Left forelimb (tissue), 1 donor: ENCODE results near the gene TRAPPC12.
"Not testable (repeated sequence)": the region's sequence is repeated elsewhere in the genome, so short reads cannot be mapped to it uniquely, and the experiment has no call there.

Source experiments
- DNase-seq: peaks from one replicate; pipeline ENCODE4 v3.0.0-alpha.2; 2018; ENCODE audit warnings: low spot score

TRAPPC12 gene

GRCh38 chr2:3379647-3380534 lies at the start of gene TRAPPC12:
Gene TRAPPC12, plus strand, starts transcription at chr2:3379694. Its CDS starts 7,930 bp downstream, at chr2:3387624.
- DNase-seq, result peak; percentile 93

GRCh38 chr2:3332133-3332532 lies 47.4 kb upstream of the TRAPPC12 start:
- DNase-seq, result no peak

GRCh38 chr2:3334392-3335345 lies 44.8 kb upstream of the TRAPPC12 start:
- peak; percentile 75 for DNase-seq

DNA sequence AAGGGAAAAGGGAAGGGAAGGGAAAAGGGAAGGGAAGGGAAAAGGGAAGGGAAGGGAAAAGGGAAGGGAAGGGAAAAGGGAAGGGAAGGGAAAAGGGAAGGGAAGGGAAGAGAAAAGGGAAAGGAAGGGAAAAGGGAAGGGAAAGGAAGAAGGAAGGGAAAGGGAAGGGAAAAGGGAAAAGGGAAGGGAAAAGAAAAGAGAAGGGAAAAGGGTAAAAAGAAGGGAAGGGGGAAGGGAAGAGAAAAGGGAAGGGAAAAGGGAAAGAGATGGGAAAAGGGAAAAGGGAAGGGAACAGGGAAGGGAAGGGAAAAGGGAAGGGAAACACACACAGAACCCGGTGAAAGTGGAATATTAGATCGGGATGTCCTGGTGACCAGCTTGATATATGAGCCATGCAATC lies 42.6 kb upstream of the TRAPPC12 start:
- no peak for DNase-seq

DNA sequence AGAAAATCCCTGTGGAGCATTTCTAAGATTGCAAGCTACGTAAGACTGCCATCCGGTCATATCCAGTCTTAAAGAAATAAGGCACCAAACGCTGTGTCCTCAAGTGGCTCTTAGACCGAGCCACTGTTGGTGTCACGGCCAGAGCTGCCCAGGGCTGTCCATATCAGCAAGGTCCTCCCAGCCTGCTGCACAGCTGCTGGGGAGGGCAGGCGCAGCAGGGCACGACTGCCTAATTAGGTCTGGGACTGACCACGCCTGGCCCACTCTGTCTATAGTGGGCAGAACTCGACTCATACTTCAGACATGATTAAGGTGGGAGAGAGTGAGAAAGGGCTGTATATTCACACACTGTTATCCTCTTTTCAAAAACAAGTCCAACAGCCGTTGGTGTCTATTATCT lies 41.2 kb upstream of the TRAPPC12 start:
- DNase-seq, result no peak

GRCh38 chr2:3340144-3340543 lies 39.4 kb upstream of the TRAPPC12 start:
- DNase-seq, result no peak

DNA sequence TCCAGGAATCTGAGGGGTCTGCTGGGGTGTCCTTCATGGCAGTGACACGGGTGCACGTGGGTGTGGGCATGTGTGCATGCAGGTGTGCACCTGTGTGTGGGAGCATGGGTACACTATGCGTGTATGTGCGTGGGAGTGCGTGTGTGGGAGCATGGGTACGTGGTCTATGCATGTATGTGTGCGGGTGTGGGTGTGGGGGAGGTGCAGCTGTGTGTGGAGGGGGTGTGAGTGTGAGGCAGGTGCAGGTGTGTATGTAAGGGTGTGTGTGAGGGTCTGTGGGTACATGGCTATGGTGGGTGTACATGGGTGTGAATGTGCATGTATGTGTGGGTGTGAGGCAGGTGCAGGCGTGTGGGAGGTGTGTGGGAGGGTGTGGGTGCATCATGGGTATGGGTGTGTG lies 38.2 kb upstream of the TRAPPC12 start:
- DNase-seq, result no peak

GRCh38 chr2:3342324-3342723 lies 37.2 kb upstream of the TRAPPC12 start:
- DNase-seq, result no peak

DNA sequence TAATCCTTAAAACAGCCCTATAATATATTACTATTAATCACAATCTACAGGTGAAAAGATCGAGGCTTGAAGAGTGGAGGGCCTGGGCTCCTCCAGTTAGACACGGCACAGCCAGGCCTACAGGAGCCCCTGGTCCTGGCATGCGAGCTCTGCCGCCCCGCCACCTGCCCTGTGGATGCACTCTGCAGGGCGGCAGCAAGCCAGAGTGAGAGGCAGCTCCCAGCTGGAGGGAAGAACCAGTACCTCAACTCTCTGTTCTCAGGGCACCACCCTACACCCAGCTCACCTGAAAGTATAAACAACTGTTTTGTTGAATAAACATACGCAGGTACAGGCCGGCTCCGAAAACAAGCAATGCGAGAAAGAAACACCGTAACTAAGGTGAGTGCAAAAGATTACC lies 36.5 kb upstream of the TRAPPC12 start:
- DNase-seq, result no peak

DNA sequence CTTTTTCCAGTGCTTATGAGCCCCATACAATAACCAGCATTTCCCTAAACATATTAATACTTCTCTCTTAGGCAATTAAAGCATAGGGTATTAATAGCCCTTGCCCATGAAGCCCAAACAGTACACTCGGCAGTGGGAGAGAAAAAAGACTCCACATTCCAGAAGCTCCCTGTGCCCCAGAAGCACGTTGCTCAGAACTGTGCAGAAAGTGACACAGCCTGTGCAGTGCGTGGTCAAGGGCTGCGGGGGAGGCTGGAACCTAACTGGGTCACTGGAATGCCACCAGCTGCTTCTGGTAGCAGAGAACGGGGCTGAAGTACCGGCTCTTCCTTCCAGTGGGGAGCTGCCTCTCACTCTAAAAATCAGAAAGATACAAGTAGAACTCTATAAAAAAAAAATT lies 34.6 kb upstream of the TRAPPC12 start:
- DNase-seq, result no peak

- DNase-seq, result no peak
Measured at GRCh38 chr2:3345621-3346020, 33.9 kb upstream of the TRAPPC12 start.

- no peak for DNase-seq
Measured at GRCh38 chr2:3348767-3349166, 30.7 kb upstream of the TRAPPC12 start.

GRCh38 chr2:3349211-3349693 lies 30.2 kb upstream of the TRAPPC12 start:
- DNase-seq, result no peak

- DNase-seq, result no peak
Measured at GRCh38 chr2:3354986-3355385, 24.5 kb upstream of the TRAPPC12 start.

DNA sequence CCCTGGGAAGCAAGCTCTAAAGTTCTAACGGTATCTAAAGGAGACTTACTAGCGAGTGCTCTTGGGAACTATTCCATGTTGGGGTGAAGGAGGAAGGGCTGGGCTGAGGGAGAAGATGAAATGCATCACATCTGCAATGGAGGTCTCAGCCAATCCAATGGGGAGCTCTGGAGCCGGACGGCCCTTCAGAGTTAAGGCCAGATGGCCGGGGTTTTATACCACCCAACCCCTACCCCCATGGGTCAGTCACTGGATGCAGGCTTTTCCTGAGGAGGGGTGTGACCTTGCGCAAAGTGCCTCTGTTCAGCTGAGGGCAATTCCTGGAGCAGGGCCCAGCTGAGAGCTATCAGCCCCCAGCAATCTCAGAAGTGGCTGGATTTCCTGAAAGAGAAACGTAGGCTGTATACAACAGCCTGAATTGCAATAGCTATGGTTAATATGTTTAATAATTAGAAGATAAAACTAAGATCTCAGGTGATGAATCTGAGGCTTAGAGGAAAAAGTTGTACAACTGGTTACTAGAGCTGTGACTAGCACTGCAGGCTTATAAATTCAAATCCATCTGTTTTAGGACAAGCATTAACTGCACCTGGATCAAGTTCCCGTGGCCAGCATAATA lies 23.4 kb upstream of the TRAPPC12 start:
- no peak for DNase-seq

- DNase-seq, result no peak
Measured at GRCh38 chr2:3356799-3357198, 22.7 kb upstream of the TRAPPC12 start.

DNA sequence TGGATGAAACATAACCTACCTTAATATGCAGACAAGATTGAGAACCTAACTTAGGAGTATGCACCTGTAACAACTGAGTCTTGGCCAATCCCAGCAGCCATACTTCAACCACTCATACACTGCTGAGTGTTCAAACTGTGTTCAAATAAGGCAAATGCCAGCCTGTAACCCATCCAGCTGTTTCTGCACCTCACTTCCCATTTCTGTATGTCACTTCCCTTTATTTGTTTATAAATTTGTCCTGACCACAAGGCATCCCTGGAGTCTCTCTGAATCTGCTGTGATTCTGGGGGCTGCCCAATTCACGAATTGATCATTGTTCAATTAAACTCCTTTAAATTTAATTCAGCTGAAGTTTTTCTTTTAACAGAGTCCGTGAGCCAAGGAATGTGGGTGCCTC lies 22.0 kb upstream of the TRAPPC12 start:
- DNase-seq, result not testable (repeated sequence)

GRCh38 chr2:3357926-3358325 lies 21.6 kb upstream of the TRAPPC12 start:
- DNase-seq, result no peak

GRCh38 chr2:3361518-3362389 lies 17.7 kb upstream of the TRAPPC12 start:
- DNase-seq, result no peak

- no peak for DNase-seq
Measured at GRCh38 chr2:3365219-3365618, 14.3 kb upstream of the TRAPPC12 start.

GRCh38 chr2:3368261-3368722 lies 11.2 kb upstream of the TRAPPC12 start:
- DNase-seq, result peak; percentile 34
